Activated gamma-delta T cell treated with Interleukin-2 at 50 U/mL for 16 hours (primary cell): ENCODE data around the gene IYD.

Experiments
- DNase-seq: peaks from one replicate; pipeline ENCODE4 v3.0.0-alpha.2; 2020

Gene IYD

GRCh38 chr6:150368762-150369161 is at the start of gene IYD:
IYD (plus strand) TSS chr6:150369012; CDS start chr6:150369032, 20 bp downstream.
- DNase-seq: no peak

GRCh38 chr6:150319924-150320323 is 48.9 kb upstream of the IYD start:
- DNase-seq: no peak

GRCh38 chr6:150320442-150320841 is 48.4 kb upstream of the IYD start:
- no peak for DNase-seq

- no peak for DNase-seq
These were observed 46.3 kb upstream of the IYD start for GRCh38 chr6:150322466-150322871.

GRCh38 chr6:150323205-150323604 is 45.6 kb upstream of the IYD start:
- DNase-seq: no peak

GRCh38 chr6:150324044-150324443 is 44.8 kb upstream of the IYD start:
- no peak for DNase-seq

GRCh38 chr6:150325066-150325772 is 43.6 kb upstream of the IYD start:
- DNase-seq: no peak

GRCh38 chr6:150327117-150327774 is 41.6 kb upstream of the IYD start:
- DNase-seq: no peak

GRCh38 chr6:150328744-150329405 is 39.9 kb upstream of the IYD start:
- no peak for DNase-seq

- DNase-seq: no peak
These were observed 37.5 kb upstream of the IYD start for GRCh38 chr6:150331344-150331743.

GRCh38 chr6:150332939-150333584 is 35.8 kb upstream of the IYD start:
- no peak for DNase-seq

GRCh38 chr6:150333585-150333941 is 35.2 kb upstream of the IYD start:
- DNase-seq: no peak

- peak; percentile 19 for DNase-seq
These were observed 33.7 kb upstream of the IYD start for GRCh38 chr6:150334790-150335783.

GRCh38 chr6:150336299-150336698 is 32.5 kb upstream of the IYD start:
- no peak for DNase-seq

- DNase-seq: no peak
These were observed 32.1 kb upstream of the IYD start for GRCh38 chr6:150336708-150337107.

- DNase-seq: no peak
These were observed 26.7 kb upstream of the IYD start for GRCh38 chr6:150342126-150342525.

- DNase-seq: no peak
These were observed 25.4 kb upstream of the IYD start for GRCh38 chr6:150343434-150343833.

GRCh38 chr6:150345781-150346180 is 23.0 kb upstream of the IYD start:
- DNase-seq: no peak

GRCh38 chr6:150346346-150346745 is 22.5 kb upstream of the IYD start:
- DNase-seq: no peak

- DNase-seq: no peak
These were observed 21.0 kb upstream of the IYD start for GRCh38 chr6:150347845-150348244.

GRCh38 chr6:150349546-150349945 is 19.3 kb upstream of the IYD start:
- DNase-seq: no peak
